Measurements from ENCODE around the gene PRKCE.

Gene PRKCE

GRCh38 chr2:45729753-45730512 lies 78.5 kb downstream of the PRKCE start:
- DNase-seq, result no peak

GRCh38 chr2:45731141-45731540 lies 79.7 kb downstream of the PRKCE start:
- DNase-seq, result peak; percentile 45

GRCh38 chr2:45732436-45732835 lies 81.0 kb downstream of the PRKCE start:
- DNase-seq, result no peak

GRCh38 chr2:45732946-45733345 lies 81.5 kb downstream of the PRKCE start:
- no peak for DNase-seq

- DNase-seq, result no peak
These were observed 82.9 kb downstream of the PRKCE start for GRCh38 chr2:45734336-45734735.

GRCh38 chr2:45734952-45735351 lies 83.5 kb downstream of the PRKCE start:
- DNase-seq, result no peak

- peak; percentile 56 for DNase-seq
These were observed 85.6 kb downstream of the PRKCE start for GRCh38 chr2:45736757-45737704.

GRCh38 chr2:45739796-45740485 lies 88.5 kb downstream of the PRKCE start:
- peak; percentile 75 for DNase-seq

- no peak for DNase-seq
These were observed 89.8 kb downstream of the PRKCE start for GRCh38 chr2:45741161-45741850.

- DNase-seq, result peak; percentile 77
These were observed 92.3 kb downstream of the PRKCE start for GRCh38 chr2:45743531-45744396.

- no peak for DNase-seq
These were observed 93.8 kb downstream of the PRKCE start for GRCh38 chr2:45745231-45745630.

GRCh38 chr2:45746888-45747287 lies 95.4 kb downstream of the PRKCE start:
- DNase-seq, result peak; percentile 67

- DNase-seq, result no peak
These were observed 95.9 kb downstream of the PRKCE start for GRCh38 chr2:45747363-45747762.

- DNase-seq, result peak; percentile 98
These were observed 96.8 kb downstream of the PRKCE start for GRCh38 chr2:45748239-45748638.

- DNase-seq, result no peak
These were observed 98.5 kb downstream of the PRKCE start for GRCh38 chr2:45750001-45750400.

- DNase-seq, result peak; percentile 44
These were observed 99.0 kb downstream of the PRKCE start for GRCh38 chr2:45750484-45750883.

GRCh38 chr2:45753381-45753780 lies 101.9 kb downstream of the PRKCE start:
- no peak for DNase-seq

GRCh38 chr2:45754131-45755010 lies 102.9 kb downstream of the PRKCE start:
- no peak for DNase-seq

GRCh38 chr2:45755585-45756335 lies 104.3 kb downstream of the PRKCE start:
- peak; percentile 96 for DNase-seq

GRCh38 chr2:45758018-45758417 lies 106.5 kb downstream of the PRKCE start:
- DNase-seq, result no peak

Data from fibroblast of skin of right biceps (primary cell).